ENCODE measurements around the gene OR9G1.
"Not testable (repeated sequence)": the region's sequence is repeated elsewhere in the genome, so short reads cannot be mapped to it uniquely, and the experiment has no call there.

Gene OR9G1, protein sequence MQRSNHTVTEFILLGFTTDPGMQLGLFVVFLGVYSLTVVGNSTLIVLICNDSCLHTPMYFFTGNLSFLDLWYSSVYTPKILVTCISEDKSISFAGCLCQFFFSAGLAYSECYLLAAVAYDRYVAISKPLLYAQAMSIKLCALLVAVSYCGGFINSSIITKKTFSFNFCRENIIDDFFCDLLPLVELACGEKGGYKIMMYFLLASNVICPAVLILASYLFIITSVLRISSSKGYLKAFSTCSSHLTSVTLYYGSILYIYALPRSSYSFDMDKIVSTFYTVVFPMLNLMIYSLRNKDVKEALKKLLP

GRCh38 chr11:56698795-56699194 lies at the start of gene OR9G1:
TSS of gene OR9G1 (plus strand) at chr11:56699095. CDS start at chr11:56700388, 1,293 bp downstream.
- DNase-seq = no peak

DNA sequence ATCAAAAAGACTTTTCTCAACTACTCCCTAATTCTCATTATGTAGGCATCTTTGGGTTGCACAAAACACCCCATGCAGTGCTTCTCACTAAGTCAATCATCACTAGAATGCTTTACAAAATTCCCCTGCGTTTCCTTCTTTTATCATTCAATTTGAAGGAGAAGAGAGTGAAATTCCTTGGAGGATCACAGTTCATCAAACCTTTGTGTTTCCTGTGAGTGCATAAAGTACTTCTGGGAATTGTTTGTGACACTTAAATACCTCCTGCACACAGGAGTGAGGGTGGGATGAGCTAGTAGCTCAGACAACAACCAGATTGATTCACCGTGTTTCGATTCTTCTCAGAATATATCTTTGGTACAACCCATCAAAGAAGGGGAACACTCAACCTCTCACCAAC lies 39.1 kb upstream of the OR9G1 start:
- DNase-seq = no peak

GRCh38 chr11:56663386-56663785 lies 35.5 kb upstream of the OR9G1 start, which contains the start of gene OR5AR1:
TSS of gene OR5AR1 (plus strand) at chr11:56663686. CDS start at chr11:56663686, 0 bp downstream.
- no peak for DNase-seq

DNA sequence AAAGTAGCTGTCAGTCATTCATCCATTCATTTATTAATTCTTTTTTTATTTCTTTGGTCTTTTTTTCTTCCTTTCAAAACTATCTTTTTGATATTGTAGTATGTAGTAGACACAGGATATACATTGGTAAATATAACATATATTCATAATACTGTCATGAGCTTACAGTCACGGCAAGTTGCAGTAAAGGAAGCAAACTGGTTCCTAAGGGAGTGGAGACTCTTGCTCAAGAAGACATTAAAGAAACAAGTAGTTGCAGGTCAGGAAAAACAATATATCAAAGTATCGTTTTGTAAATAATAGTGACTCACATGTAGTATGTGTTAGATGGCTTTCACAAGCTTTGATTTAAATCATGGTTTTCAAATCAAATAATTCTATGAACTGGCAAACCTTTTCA lies 27.9 kb upstream of the OR9G1 start:
- DNase-seq = no peak

DNA sequence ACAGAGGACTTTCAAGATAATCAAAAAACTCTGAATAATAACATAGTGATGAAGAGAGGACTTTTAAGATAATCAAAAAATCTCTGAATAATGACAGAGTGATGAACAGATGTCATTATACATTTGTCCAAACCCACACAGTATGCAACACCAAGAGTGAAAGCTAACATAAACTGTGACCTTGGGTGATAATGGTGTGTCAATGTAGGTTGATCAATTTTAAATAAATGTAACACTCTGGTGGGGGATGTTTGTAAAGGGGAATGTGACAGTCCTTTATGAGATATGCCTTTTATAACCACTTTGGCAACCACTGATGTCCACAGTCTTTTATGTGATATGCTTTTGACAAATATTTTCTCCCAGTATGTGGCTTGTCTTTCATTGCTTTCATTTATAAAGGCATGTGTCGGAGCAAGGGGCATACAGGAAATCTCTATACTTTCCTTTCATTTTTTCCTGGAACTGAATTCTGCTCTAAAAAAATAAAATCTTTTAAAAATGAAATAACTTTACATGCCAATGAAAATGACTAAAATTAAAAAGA lies 10.3 kb upstream of the OR9G1 start:
- DNase-seq = no peak

- DNase-seq = not testable (repeated sequence)
These were observed 7.7 kb upstream of the OR9G1 start for GRCh38 chr11:56691179-56691578.

- no peak for DNase-seq
These were observed 5.5 kb upstream of the OR9G1 start for GRCh38 chr11:56693428-56693827.

GRCh38 chr11:56700242-56700913 lies 1.5 kb downstream of the OR9G1 start:
- DNase-seq = no peak

- DNase-seq = no peak
These were observed 2.1 kb downstream of the OR9G1 start for GRCh38 chr11:56700914-56701485.

DNA sequence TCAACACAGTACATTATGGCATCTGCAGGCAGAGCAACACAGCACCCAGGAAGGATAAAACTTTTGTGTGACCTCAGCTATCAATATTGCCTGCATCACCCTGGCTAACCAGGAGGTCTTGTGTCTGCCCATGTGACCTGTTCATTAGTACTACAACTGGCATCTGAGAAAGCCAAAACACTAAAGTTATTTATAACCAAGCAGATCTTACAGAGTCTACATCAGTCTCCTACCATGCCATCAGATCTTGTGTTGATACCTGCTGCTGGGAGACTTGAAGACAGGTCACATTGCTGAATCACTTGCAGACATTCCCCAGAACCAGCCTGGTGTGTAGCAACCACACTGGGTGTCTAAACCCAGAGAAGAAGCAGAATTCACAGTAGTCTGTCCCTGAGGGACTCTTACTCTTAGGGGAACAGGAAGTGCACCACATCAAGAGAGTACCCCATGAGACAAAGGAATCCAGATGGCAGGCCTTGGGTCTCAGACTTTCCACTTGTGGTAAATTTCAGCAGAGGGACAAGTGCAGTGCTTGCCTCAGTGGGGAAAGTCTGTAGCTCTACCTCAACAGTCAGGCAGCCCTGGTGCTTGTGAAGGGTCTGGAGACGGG lies 7.0 kb downstream of the OR9G1 start:
- DNase-seq = no peak

GRCh38 chr11:56706486-56706885 lies 7.6 kb downstream of the OR9G1 start:
- DNase-seq = no peak

DNA sequence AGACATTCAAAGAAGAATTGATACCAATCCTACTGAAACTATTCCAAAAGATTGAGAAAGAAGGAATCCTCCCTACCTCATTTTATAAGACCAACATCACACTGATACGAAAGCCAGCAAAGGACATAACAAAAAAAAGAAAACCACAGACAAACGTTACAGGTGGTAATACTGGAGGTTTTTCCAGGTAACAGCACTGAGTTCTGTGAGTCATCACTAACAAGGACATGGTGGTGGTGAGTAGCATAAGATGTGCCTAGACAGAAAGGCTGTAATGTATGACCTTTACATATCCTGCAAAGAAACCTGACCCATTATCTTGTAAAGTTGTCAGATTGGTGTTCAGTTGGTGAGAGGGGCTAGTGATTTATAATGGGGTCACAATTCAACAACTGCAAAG lies 15.3 kb downstream of the OR9G1 start:
- DNase-seq = no peak

DNA sequence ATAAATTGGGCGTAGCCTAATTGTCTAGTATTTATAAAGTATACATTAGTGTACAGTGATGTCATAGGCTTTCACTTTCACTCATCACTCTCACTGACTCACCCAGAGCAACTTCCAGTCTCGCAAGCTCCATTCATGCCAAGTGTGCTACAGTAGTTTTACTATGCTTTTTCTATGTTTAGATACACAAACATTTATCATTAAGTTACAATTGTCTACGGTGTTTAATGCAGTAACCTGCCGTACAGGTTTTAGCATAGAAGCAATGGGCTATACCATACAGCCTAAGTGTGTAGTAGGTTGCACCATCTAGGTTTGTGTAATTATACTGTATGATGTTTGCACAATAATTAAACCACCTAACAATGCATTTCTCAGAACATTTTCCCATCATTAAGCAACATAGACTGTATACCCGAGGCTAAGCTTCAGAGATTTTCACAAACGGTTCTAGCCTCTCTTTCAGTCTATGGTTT lies 17.5 kb downstream of the OR9G1 start:
- DNase-seq = no peak

DNA sequence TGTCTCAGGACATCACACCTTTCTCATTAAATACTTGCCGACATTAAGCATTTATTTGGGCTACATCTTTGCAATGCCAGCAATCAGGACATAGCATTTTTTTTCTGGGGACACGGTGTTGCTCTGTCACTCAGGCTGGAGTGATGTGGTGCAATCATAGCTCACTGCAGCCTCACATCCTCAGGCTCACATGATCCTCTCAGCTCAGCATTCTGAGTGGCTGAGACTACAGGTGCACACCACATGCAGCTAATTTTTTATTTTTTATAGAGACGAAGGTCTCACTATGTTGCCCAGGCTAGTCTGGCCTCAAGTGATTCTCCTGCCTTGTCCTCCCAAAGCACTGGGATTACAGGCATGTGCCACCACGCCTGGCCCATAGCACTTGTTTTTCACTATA lies 21.6 kb downstream of the OR9G1 start:
- DNase-seq = no peak

- no peak for DNase-seq
These were observed 41.2 kb downstream of the OR9G1 start for GRCh38 chr11:56740107-56740506.

DNA sequence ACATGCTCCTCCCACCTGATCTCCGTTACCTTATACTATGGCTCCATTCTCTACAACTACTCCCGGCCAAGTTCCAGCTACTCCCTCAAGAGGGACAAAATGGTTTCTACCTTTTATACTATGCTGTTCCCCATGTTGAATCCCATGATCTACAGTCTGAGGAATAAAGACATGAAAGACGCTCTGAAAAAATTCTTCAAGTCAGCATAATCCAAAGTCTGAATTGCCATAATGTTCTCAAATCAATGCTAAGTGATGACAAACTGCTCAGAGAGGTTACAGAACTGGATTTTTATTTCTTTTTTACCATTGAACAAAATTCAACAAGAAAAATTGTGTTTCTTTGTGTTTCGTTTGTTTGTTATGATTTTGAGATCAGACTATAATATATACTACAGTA lies 42.0 kb downstream of the OR9G1 start:
- DNase-seq = no peak

GRCh38 chr11:56748597-56748996 lies 49.7 kb downstream of the OR9G1 start, which contains the start of gene OR9G4:
TSS of gene OR9G4 (minus strand) at chr11:56748697. CDS start at chr11:56743766, 4,931 bp downstream.
- no peak for DNase-seq

GRCh38 chr11:56750190-56750589 lies 51.3 kb downstream of the OR9G1 start:
- no peak for DNase-seq

DNA sequence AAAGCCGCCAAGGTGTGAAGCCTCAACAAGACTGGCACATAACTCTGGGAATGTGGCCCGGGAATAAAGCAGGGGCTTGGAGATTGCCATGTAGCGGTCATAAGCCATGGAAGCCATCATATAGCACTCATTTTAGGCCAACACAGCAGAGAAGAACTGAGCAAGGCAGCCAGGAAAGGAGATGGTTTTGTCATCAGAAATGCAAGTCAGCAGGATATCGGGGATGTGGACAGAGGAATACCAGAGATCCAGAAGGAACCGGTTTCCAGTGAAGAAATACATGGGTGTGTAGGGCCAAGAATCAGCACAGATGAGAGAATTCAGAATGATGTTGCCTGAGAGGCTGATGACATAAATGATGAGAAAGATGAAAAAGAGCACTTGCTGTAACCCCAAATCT lies 52.6 kb downstream of the OR9G1 start:
- DNase-seq = no peak
